HEK293 (cell line): Measurements from ENCODE around the gene ACVR1.

ENCODE experiments used
- CTCF ChIA-PET: fragments of 350-600 bp; formaldehyde crosslinking; extraction: SDS; loops from one replicate; lab custom pipeline; 2021; ENCODE audit warnings: antibody characterized with exemption; lab: Yijun Ruan, JAX
- POLR2A ChIA-PET: fragments of 300-600 bp; formaldehyde crosslinking; extraction: SDS; loops from one replicate; lab custom pipeline; 2020; ENCODE audit warnings: antibody characterized with exemption, inconsistent platforms; lab: Yijun Ruan, JAX
- H3K27ac ChIP-seq: fragments of 200-500 bp; sonication (Bioruptor generic); 2 replicates; pipeline ENCODE4 v1.5.1; 2014; ENCODE audit warnings: low read depth, low read length, control low read depth, inconsistent platforms; ENCODE audit errors: extremely low read depth
- H3K36me3 ChIP-seq, 2 experiments: fragments of 200-500 bp in 1 of 2; sonication (Bioruptor generic) in 1 of 2; 1 replicate in 1 of 2; 2 replicates in 1 of 2; pipeline ENCODE4 v1.5.1; 2014 to 2017; ENCODE audit warnings: inconsistent platforms in 2 of 2, low read length in 2 of 2; ENCODE audit not compliant: control insufficient read depth in 2 of 2, insufficient read depth in 1 of 2
- H3K4me1 ChIP-seq: fragments of 200-500 bp; sonication (Bioruptor generic); 2 replicates; pipeline ENCODE4 v1.5.1; 2014; ENCODE audit warnings: mild to moderate bottlenecking, low read length, inconsistent platforms; ENCODE audit not compliant: control insufficient read depth, insufficient read depth
- H3K4me3 ChIP-seq: 2 replicates; pipeline ENCODE4 v1.5.1; 2011; ENCODE audit warnings: low read depth, mild to moderate bottlenecking, control low read depth, low read length, moderate library complexity
- H3K9me3 ChIP-seq: fragments of 200-500 bp; sonication (Bioruptor generic); 2 replicates; pipeline ENCODE4 v1.5.1; 2014; ENCODE audit warnings: low read depth, low read length, inconsistent platforms; ENCODE audit not compliant: control insufficient read depth, insufficient read depth
- EGR2 ChIP-seq: fragments of 450-650 bp; formaldehyde crosslinking; IDR thresholded peaks from 2 replicates; pipeline ENCODE4 v1.5.1; 2016; ENCODE audit warnings: low read depth, missing biosample characterization, missing genetic modification characterization
- HOXD13 ChIP-seq: sonication (generic); formaldehyde crosslinking; IDR thresholded peaks from 2 replicates; pipeline ENCODE4 v1.8.0; 2022; ENCODE audit warnings: missing genetic modification reagents, borderline replicate concordance
- KLF16 ChIP-seq: fragments of 450-650 bp; formaldehyde crosslinking; IDR thresholded peaks from 2 replicates; pipeline ENCODE4 v1.5.1; 2017; ENCODE audit warnings: missing biosample characterization, missing genetic modification characterization
- PBX3 ChIP-seq: sonication (generic); formaldehyde crosslinking; IDR thresholded peaks from 2 replicates; pipeline ENCODE4 v1.8.1; 2022; ENCODE audit warnings: mild to moderate bottlenecking, moderate library complexity, missing genetic modification reagents
- SCRT1 ChIP-seq: fragments of 450-650 bp; formaldehyde crosslinking; IDR thresholded peaks from 2 replicates; pipeline ENCODE4 v1.5.1; 2016; ENCODE audit warnings: missing biosample characterization, missing genetic modification characterization, borderline replicate concordance
- TCF7L2 ChIP-seq: IDR thresholded peaks from 2 replicates; pipeline ENCODE4 v1.6.1; 2011; ENCODE audit warnings: low read depth, mild to moderate bottlenecking, inconsistent platforms, low read length, moderate library complexity, borderline replicate concordance
- ZBTB20 ChIP-seq: fragments of 450-650 bp; formaldehyde crosslinking; IDR thresholded peaks from 2 replicates; pipeline ENCODE4 v1.5.1; 2016; ENCODE audit warnings: missing biosample characterization, missing genetic modification characterization
- ZFHX2 ChIP-seq: fragments of 450-650 bp; formaldehyde crosslinking; conservative IDR thresholded peaks from 2 replicates; pipeline ENCODE4 v1.5.1; 2016; ENCODE audit warnings: missing biosample characterization, missing genetic modification characterization
- ZFP69B ChIP-seq: fragments of 450-650 bp; formaldehyde crosslinking; IDR thresholded peaks from 2 replicates; pipeline ENCODE4 v1.5.1; 2016; ENCODE audit warnings: missing biosample characterization, missing genetic modification characterization
- ZNF132 ChIP-seq: fragments of 450-650 bp; formaldehyde crosslinking; IDR thresholded peaks from 2 replicates; pipeline ENCODE4 v1.5.1; 2017; ENCODE audit warnings: missing biosample characterization, missing genetic modification characterization, borderline replicate concordance
- ZNF223 ChIP-seq: fragments of 450-650 bp; formaldehyde crosslinking; IDR thresholded peaks from 2 replicates; pipeline ENCODE4 v1.5.1; 2016; ENCODE audit warnings: missing biosample characterization, missing genetic modification characterization
- ZNF335 ChIP-seq: fragments of 450-650 bp; formaldehyde crosslinking; conservative IDR thresholded peaks from 2 replicates; pipeline ENCODE4 v1.5.1; 2016; ENCODE audit warnings: missing biosample characterization, missing genetic modification characterization
- ZNF366 ChIP-seq: fragments of 450-650 bp; formaldehyde crosslinking; conservative IDR thresholded peaks from 2 replicates; pipeline ENCODE4 v1.5.1; 2016; ENCODE audit warnings: missing biosample characterization, missing genetic modification characterization
- ZNF645 ChIP-seq: fragments of 450-650 bp; formaldehyde crosslinking; IDR thresholded peaks from 2 replicates; pipeline ENCODE4; 2016; ENCODE audit warnings: missing biosample characterization, missing genetic modification characterization
- ZNF670 ChIP-seq: fragments of 450-650 bp; formaldehyde crosslinking; IDR thresholded peaks from 2 replicates; pipeline ENCODE4 v1.5.1; 2016; ENCODE audit warnings: missing biosample characterization, missing genetic modification characterization, low read depth
- ZNF792 ChIP-seq: fragments of 450-650 bp; formaldehyde crosslinking; IDR thresholded peaks from 2 replicates; pipeline ENCODE4 v1.5.1; 2016; ENCODE audit warnings: missing biosample characterization, missing genetic modification characterization
- ZNF837 ChIP-seq: fragments of 450-650 bp; formaldehyde crosslinking; IDR thresholded peaks from 2 replicates; pipeline ENCODE4 v1.5.1; 2016; ENCODE audit warnings: missing biosample characterization, missing genetic modification characterization
- TF ChIP-seq, protein P1 (sequence below): fragments of 450-650 bp; formaldehyde crosslinking; IDR thresholded peaks from 2 replicates; pipeline ENCODE4 v1.5.1; 2016; ENCODE audit warnings: missing biosample characterization, missing genetic modification characterization, low read depth
- TF ChIP-seq, protein P2 (sequence below): fragments of 450-650 bp; formaldehyde crosslinking; IDR thresholded peaks from 2 replicates; pipeline ENCODE4 v1.5.1; 2017; ENCODE audit warnings: missing biosample characterization, missing genetic modification characterization
- TF ChIP-seq, protein P3 (sequence below): IDR thresholded peaks from 2 replicates; pipeline ENCODE4 v1.6.1; 2011; ENCODE audit warnings: mild to moderate bottlenecking, low read depth, low read length, borderline replicate concordance
- TF ChIP-seq, protein P4 (sequence below): fragments of 450-650 bp; formaldehyde crosslinking; IDR thresholded peaks from 2 replicates; pipeline ENCODE4 v1.5.1; 2017; ENCODE audit warnings: missing biosample characterization, missing genetic modification characterization

Gene ACVR1

GRCh38 chr2:157876786-157877138, 632 bp upstream of the ACVR1 start:
- Histone ChIP-seq H3K9me3 (no peaks in the 10 kb centered on the region), H3K4me3 (peak overlapping the region; percentile 91), H3K4me1 (peaks cover 3% of the 10 kb centered on the region), H3K36me3 (no peaks in the 10 kb centered on the region)
- POLR2A ChIA-PET = interaction anchor here (0.9 to 2.3 kb wide), 6 partner anchors 10 to 88 kb away, joined by 3 to 23 read pairs (median 4); no protein-coding TSS in a partner anchor
- no peak for TF ChIP-seq ZNF837 (tag by site-specific recombination)
- TF ChIP-seq TCF7L2 = no peak
- TF ChIP-seq PBX3 = no peak
- TF ChIP-seq, protein P1, sequence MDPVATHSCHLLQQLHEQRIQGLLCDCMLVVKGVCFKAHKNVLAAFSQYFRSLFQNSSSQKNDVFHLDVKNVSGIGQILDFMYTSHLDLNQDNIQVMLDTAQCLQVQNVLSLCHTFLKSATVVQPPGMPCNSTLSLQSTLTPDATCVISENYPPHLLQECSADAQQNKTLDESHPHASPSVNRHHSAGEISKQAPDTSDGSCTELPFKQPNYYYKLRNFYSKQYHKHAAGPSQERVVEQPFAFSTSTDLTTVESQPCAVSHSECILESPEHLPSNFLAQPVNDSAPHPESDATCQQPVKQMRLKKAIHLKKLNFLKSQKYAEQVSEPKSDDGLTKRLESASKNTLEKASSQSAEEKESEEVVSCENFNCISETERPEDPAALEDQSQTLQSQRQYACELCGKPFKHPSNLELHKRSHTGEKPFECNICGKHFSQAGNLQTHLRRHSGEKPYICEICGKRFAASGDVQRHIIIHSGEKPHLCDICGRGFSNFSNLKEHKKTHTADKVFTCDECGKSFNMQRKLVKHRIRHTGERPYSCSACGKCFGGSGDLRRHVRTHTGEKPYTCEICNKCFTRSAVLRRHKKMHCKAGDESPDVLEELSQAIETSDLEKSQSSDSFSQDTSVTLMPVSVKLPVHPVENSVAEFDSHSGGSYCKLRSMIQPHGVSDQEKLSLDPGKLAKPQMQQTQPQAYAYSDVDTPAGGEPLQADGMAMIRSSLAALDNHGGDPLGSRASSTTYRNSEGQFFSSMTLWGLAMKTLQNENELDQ (tag by site-specific recombination) = no peak
- no peak for TF ChIP-seq ZBTB20
- TF ChIP-seq ZNF132 = no peak
- no peak for TF ChIP-seq HOXD13 (CRISPR knock-in tag)
- TF ChIP-seq, protein P2, sequence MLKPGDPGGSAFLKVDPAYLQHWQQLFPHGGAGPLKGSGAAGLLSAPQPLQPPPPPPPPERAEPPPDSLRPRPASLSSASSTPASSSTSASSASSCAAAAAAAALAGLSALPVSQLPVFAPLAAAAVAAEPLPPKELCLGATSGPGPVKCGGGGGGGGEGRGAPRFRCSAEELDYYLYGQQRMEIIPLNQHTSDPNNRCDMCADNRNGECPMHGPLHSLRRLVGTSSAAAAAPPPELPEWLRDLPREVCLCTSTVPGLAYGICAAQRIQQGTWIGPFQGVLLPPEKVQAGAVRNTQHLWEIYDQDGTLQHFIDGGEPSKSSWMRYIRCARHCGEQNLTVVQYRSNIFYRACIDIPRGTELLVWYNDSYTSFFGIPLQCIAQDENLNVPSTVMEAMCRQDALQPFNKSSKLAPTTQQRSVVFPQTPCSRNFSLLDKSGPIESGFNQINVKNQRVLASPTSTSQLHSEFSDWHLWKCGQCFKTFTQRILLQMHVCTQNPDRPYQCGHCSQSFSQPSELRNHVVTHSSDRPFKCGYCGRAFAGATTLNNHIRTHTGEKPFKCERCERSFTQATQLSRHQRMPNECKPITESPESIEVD (tag by site-specific recombination) = no peak
- TF ChIP-seq, protein P3, sequence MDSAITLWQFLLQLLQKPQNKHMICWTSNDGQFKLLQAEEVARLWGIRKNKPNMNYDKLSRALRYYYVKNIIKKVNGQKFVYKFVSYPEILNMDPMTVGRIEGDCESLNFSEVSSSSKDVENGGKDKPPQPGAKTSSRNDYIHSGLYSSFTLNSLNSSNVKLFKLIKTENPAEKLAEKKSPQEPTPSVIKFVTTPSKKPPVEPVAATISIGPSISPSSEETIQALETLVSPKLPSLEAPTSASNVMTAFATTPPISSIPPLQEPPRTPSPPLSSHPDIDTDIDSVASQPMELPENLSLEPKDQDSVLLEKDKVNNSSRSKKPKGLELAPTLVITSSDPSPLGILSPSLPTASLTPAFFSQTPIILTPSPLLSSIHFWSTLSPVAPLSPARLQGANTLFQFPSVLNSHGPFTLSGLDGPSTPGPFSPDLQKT = no peak
- no peak for TF ChIP-seq KLF16
- TF ChIP-seq ZNF335 (tag by site-specific recombination) = no peak
- TF ChIP-seq ZNF366 (tag by site-specific recombination) = no peak
- TF ChIP-seq ZNF223 = no peak
- TF ChIP-seq ZNF645 = no peak
- no peak for TF ChIP-seq ZFP69B
- TF ChIP-seq ZNF792 (tag by site-specific recombination) = no peak
- TF ChIP-seq ZNF670 (tag by site-specific recombination) = no peak
- TF ChIP-seq, all 188 proteins: peak for 0
- peak overlapping the region; percentile 84 for H3K27ac ChIP-seq
- CTCF ChIA-PET = interaction anchor here (0.6 to 1.4 kb wide), 8 partner anchors 9 to 200 kb away, joined by 3 to 8 read pairs (median 3); no protein-coding TSS in a partner anchor

DNA sequence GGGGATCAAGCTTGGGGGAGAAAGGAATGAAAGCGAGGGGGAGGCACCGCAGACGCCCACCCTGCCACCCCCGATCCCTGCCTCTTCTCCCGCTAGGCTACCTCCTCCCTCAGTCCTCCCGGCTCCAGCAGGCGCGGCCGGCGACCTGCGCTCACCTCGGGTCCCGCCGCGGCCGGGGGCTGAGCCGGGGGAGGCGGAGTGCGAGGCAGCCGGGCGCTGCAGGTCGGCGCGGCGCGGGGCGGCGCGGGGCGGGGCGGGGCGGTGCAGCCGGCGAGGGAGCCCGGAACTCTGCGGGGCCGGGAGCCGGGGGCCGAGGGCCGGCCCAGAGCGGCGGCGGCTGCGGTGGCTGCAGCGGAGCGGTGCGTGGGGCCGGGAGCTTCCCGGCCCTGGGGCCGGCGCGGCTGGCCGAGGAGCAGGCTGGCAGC, 477 bp downstream of the ACVR1 start:
- no peaks in the 10 kb centered on the region for H3K36me3 ChIP-seq
- peak; percentile 70 for TF ChIP-seq ZFHX2 (tag by site-specific recombination)
- TF ChIP-seq EGR2 (tag by site-specific recombination) = peak; percentile 34; the same call in 1 of the 2 replicates
- TF ChIP-seq, protein P4, sequence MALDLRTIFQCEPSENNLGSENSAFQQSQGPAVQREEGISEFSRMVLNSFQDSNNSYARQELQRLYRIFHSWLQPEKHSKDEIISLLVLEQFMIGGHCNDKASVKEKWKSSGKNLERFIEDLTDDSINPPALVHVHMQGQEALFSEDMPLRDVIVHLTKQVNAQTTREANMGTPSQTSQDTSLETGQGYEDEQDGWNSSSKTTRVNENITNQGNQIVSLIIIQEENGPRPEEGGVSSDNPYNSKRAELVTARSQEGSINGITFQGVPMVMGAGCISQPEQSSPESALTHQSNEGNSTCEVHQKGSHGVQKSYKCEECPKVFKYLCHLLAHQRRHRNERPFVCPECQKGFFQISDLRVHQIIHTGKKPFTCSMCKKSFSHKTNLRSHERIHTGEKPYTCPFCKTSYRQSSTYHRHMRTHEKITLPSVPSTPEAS = peak; percentile 5; the same call in 1 of the 2 replicates
- TF ChIP-seq SCRT1 = no peak
- TF ChIP-seq ZNF335 (tag by site-specific recombination) = peak; percentile 55
- POLR2A ChIA-PET = interaction anchor here (0.5 to 2.3 kb wide), 7 partner anchors 9 to 127 kb away, joined by 3 to 23 read pairs (median 5); no protein-coding TSS in a partner anchor
- peak overlapping the region; percentile 84 for H3K27ac ChIP-seq
- H3K4me1 ChIP-seq = no peaks in the 10 kb centered on the region; the same call in none of the 2 replicates
- H3K9me3 ChIP-seq = no peaks in the 10 kb centered on the region
- peak overlapping the region; percentile 91 for H3K4me3 ChIP-seq
- CTCF ChIA-PET = interaction anchor here (0.6 to 1.1 kb wide), 3 partner anchors 27 to 159 kb away, joined by 3 to 4 read pairs (median 4); no protein-coding TSS in a partner anchor
